HEK293T (cell line): ENCODE measurements around the gene COL12A1.

Experiments
- CTCF ChIA-PET: fragments of 350-600 bp; formaldehyde crosslinking; extraction: SDS; loops from one replicate; lab custom pipeline; 2021; ENCODE audit warnings: antibody characterized with exemption, inconsistent platforms; lab: Yijun Ruan, JAX
- POLR2A ChIA-PET: fragments of 350-600 bp; formaldehyde crosslinking; extraction: SDS; loops from one replicate; lab custom pipeline; 2020; ENCODE audit warnings: antibody characterized with exemption, inconsistent platforms; lab: Yijun Ruan, JAX
- DNase-seq: peaks from one replicate; pipeline ENCODE4 v3.0.0; 2012; ENCODE audit warnings: mixed read lengths; ENCODE audit errors: extremely low spot score
- ARNT ChIP-seq: fragments of 450-650 bp; IDR thresholded peaks from 2 replicates; pipeline ENCODE4 v1.6.1; 2017; ENCODE audit warnings: mild to moderate bottlenecking
- BHLHE40 ChIP-seq: fragments of 450-650 bp; IDR thresholded peaks from 2 replicates; pipeline ENCODE4 v1.6.1; 2016; ENCODE audit warnings: mild to moderate bottlenecking, moderate library complexity, borderline replicate concordance
- CTBP1 ChIP-seq: fragments of 450-650 bp; IDR thresholded peaks from 2 replicates; pipeline ENCODE4 v1.6.1; 2016; ENCODE audit warnings: borderline replicate concordance
- ELF4 ChIP-seq: fragments of 450-650 bp; IDR thresholded peaks from 2 replicates; pipeline ENCODE4 v1.6.1; 2017; ENCODE audit warnings: antibody characterized with exemption
- FOXA1 ChIP-seq: fragments of 450-650 bp; IDR thresholded peaks from 2 replicates; pipeline ENCODE4 v1.6.1; 2016; ENCODE audit warnings: mild to moderate bottlenecking
- FOXK2 ChIP-seq: fragments of 450-650 bp; IDR thresholded peaks from 2 replicates; pipeline ENCODE4 v1.6.1; 2016; ENCODE audit warnings: mild to moderate bottlenecking
- FOXM1 ChIP-seq: fragments of 450-650 bp; IDR thresholded peaks from 2 replicates; pipeline ENCODE4 v1.6.1; 2017; ENCODE audit warnings: mild to moderate bottlenecking, borderline replicate concordance
- HDGF ChIP-seq: fragments of 450-650 bp; IDR thresholded peaks from 2 replicates; pipeline ENCODE4 v1.6.1; 2017; ENCODE audit warnings: antibody characterized with exemption, borderline replicate concordance
- L3MBTL2 ChIP-seq: fragments of 450-650 bp; conservative IDR thresholded peaks from 2 replicates; pipeline ENCODE4 v1.6.1; 2016; ENCODE audit warnings: mild to moderate bottlenecking
- LEF1 ChIP-seq: fragments of 450-650 bp; IDR thresholded peaks from 2 replicates; pipeline ENCODE4 v1.6.1; 2017; ENCODE audit warnings: mild to moderate bottlenecking, borderline replicate concordance
- NFRKB ChIP-seq: fragments of 450-650 bp; IDR thresholded peaks from 2 replicates; pipeline ENCODE4 v1.6.1; 2016; ENCODE audit warnings: mild to moderate bottlenecking, moderate library complexity
- PKNOX1 ChIP-seq: fragments of 450-650 bp; IDR thresholded peaks from 2 replicates; pipeline ENCODE4 v1.6.1; 2016
- SP1 ChIP-seq: fragments of 450-650 bp; IDR thresholded peaks from 2 replicates; pipeline ENCODE4 v1.6.1; 2017
- SUZ12 ChIP-seq: fragments of 450-650 bp; IDR thresholded peaks from 2 replicates; pipeline ENCODE4 v1.6.1; 2016; ENCODE audit warnings: mild to moderate bottlenecking
- TARDBP ChIP-seq: fragments of 450-650 bp; IDR thresholded peaks from 2 replicates; pipeline ENCODE4 v1.6.1; 2016
- ZNF384 ChIP-seq: fragments of 450-650 bp; IDR thresholded peaks from 2 replicates; pipeline ENCODE4 v1.6.1; 2016

Gene COL12A1

GRCh38 chr6:75070244-75070643 is 135.6 kb downstream of the COL12A1 start:
- DNase-seq = no peak
- POLR2A ChIA-PET = no interaction called here
- CTCF ChIA-PET = no interaction called here
- no peak for TF ChIP-seq L3MBTL2
- no peak for TF ChIP-seq HDGF
- TF ChIP-seq ZNF384 = no peak
- no peak for TF ChIP-seq ARNT
- TF ChIP-seq NFRKB = no peak

- TF ChIP-seq SP1 = no peak
- no peak for TF ChIP-seq FOXA1
- TF ChIP-seq TARDBP = no peak
- TF ChIP-seq L3MBTL2 = no peak
- TF ChIP-seq LEF1 = no peak
- no peak for TF ChIP-seq NFRKB
- no peak for TF ChIP-seq PKNOX1
- TF ChIP-seq BHLHE40 = no peak
- TF ChIP-seq SUZ12 = no peak
- no peak for TF ChIP-seq ARNT
- no peak for TF ChIP-seq CTBP1
- TF ChIP-seq FOXK2 = no peak
- no peak for TF ChIP-seq FOXM1
- TF ChIP-seq ELF4 = no peak
- TF ChIP-seq HDGF = no peak
- TF ChIP-seq ZNF384 = no peak
- ChIA-PET CTCF (interaction anchor here (0.7 to 1.6 kb wide), 2 partner anchors 139 to 311 kb away, joined by 3 to 8 read pairs; no protein-coding TSS in a partner anchor), POLR2A (no interaction called here)
- DNase-seq = peak; percentile 15
Observed at GRCh38 chr6:75065523-75065922, 140.3 kb downstream of the COL12A1 start.

- ChIA-PET POLR2A (no interaction called here), CTCF (no interaction called here)
- no peak for DNase-seq
- no peak for TF ChIP-seq ZNF384
- no peak for TF ChIP-seq TARDBP
- TF ChIP-seq PKNOX1 = no peak
- no peak for TF ChIP-seq FOXK2
- TF ChIP-seq ELF4 = no peak
- no peak for TF ChIP-seq CTBP1
- no peak for TF ChIP-seq FOXM1
- TF ChIP-seq L3MBTL2 = no peak
Observed at GRCh38 chr6:75052491-75052890, 153.4 kb downstream of the COL12A1 start.

GRCh38 chr6:75049308-75049707 is 156.5 kb downstream of the COL12A1 start:
- CTCF ChIA-PET = interaction anchor here (0.6 kb wide), 1 partner anchor 34 kb away, joined by 3 read pairs; no protein-coding TSS in a partner anchor
- POLR2A ChIA-PET = no interaction called here
- TF ChIP-seq ZNF384 (no peak), FOXK2 (no peak), HDGF (no peak), ELF4 (no peak), PKNOX1 (no peak)
- DNase-seq = no peak

- CTCF ChIA-PET = no interaction called here
- no peak for TF ChIP-seq PKNOX1
- no peak for TF ChIP-seq BHLHE40
- TF ChIP-seq SP1 = no peak
- TF ChIP-seq ZNF384 = no peak
- TF ChIP-seq FOXA1 = no peak
- TF ChIP-seq L3MBTL2 = no peak
- TF ChIP-seq ELF4 = no peak
- no peak for TF ChIP-seq NFRKB
- TF ChIP-seq HDGF = no peak
- POLR2A ChIA-PET = no interaction called here
- DNase-seq = no peak
Observed at GRCh38 chr6:75044846-75045245, 161.0 kb downstream of the COL12A1 start.

GRCh38 chr6:75041381-75041780 is 164.5 kb downstream of the COL12A1 start:
- ChIA-PET CTCF (no interaction called here), POLR2A (no interaction called here)
- DNase-seq = no peak
- TF ChIP-seq NFRKB = no peak
